ENCODE results near the gene ZNF581.

ZNF581 gene

GRCh38 chr19:55615543-55616394 lies 27.7 kb upstream of the ZNF581 start:
- ChIA-PET POLR2A (ENCODE audit: low non-redundant PET) (no interaction called here), CTCF (no interaction called here)
- TF ChIP-seq CTCF (conservative IDR thresholded peaks at IDR 0.05; ENCODE audit: low read depth): no peak
- DNase-seq (ENCODE audit: low spot score): no peak
- H3K27ac ChIP-seq: no peak overlapping the region

GRCh38 chr19:55616395-55616875 lies 27.0 kb upstream of the ZNF581 start:
- ChIA-PET POLR2A (ENCODE audit: low non-redundant PET) (no interaction called here), CTCF (no interaction called here)
- DNase-seq (ENCODE audit: low spot score): no peak
- no peak for TF ChIP-seq CTCF (conservative IDR thresholded peaks at IDR 0.05; ENCODE audit: low read depth)
- H3K27ac ChIP-seq: no peak overlapping the region

- POLR2A ChIA-PET (ENCODE audit: low non-redundant PET): no interaction called here
- CTCF ChIA-PET: interaction anchor here (0.5 to 1.1 kb wide), 2 partner anchors 11 to 28 kb away, joined by 3 to 4 read pairs; no protein-coding TSS in a partner anchor
Measured at GRCh38 chr19:55617426-55617825, 26.0 kb upstream of the ZNF581 start.

GRCh38 chr19:55618426-55618825 lies 25.0 kb upstream of the ZNF581 start:
- ChIA-PET POLR2A (ENCODE audit: low non-redundant PET) (no interaction called here), CTCF (interaction anchor here (0.6 kb wide), 1 partner anchor 36 kb away, joined by 3 read pairs; no protein-coding TSS in a partner anchor)
- DNase-seq (ENCODE audit: low spot score): no peak
- peak overlapping the region; percentile 21 for H3K27ac ChIP-seq
- no peak for TF ChIP-seq CTCF (conservative IDR thresholded peaks at IDR 0.05; ENCODE audit: low read depth)

More at GRCh38 chr19:55617426-55617825, 26.0 kb upstream of the ZNF581 start:
- no peak for TF ChIP-seq CTCF (conservative IDR thresholded peaks at IDR 0.05; ENCODE audit: low read depth)
- DNase-seq (ENCODE audit: low spot score): no peak
- peak overlapping the region; percentile 33; the same call in 1 of the 2 replicates for H3K27ac ChIP-seq

- peak overlapping the region; percentile 21; the same call in 1 of the 2 replicates for H3K27ac ChIP-seq
- TF ChIP-seq CTCF (conservative IDR thresholded peaks at IDR 0.05; ENCODE audit: low read depth): no peak
- no peak for DNase-seq (ENCODE audit: low spot score)
- ChIA-PET POLR2A (ENCODE audit: low non-redundant PET) (no interaction called here), CTCF (interaction anchor here (1.2 kb wide), 1 partner anchor 13 kb away, joined by 5 read pairs; no protein-coding TSS in a partner anchor)
Measured at GRCh38 chr19:55619286-55619685, 24.2 kb upstream of the ZNF581 start.

- POLR2A ChIA-PET (ENCODE audit: low non-redundant PET): no interaction called here
- CTCF ChIA-PET: interaction anchor here (0.8 kb wide), 1 partner anchor 12 kb away, joined by 5 read pairs; no protein-coding TSS in a partner anchor
- 0 out of 2 replicates have a peak overlapping the region, but pooled peaks have one; percentile 5 for H3K27ac ChIP-seq
- no peak for DNase-seq (ENCODE audit: low spot score)
- TF ChIP-seq CTCF (conservative IDR thresholded peaks at IDR 0.05; ENCODE audit: low read depth): no peak
Measured at GRCh38 chr19:55620410-55621204, 22.8 kb upstream of the ZNF581 start.
